HG02678 (cell line): ENCODE results near the gene IL13RA1.
"Not testable (repeated sequence)": the region's sequence is repeated elsewhere in the genome, so short reads cannot be mapped to it uniquely, and the experiment has no call there.

ENCODE experiments used
- ATAC-seq: cut with Tn5 transposase; IDR thresholded peaks from one replicate; pipeline ENCODE4 v1.9.1; 2021; ENCODE audit warnings: mild to moderate bottlenecking, moderate library complexity; ENCODE audit not compliant: unreplicated experiment

Gene IL13RA1

GRCh38 chrX:118772051-118772450 lies 44.6 kb downstream of the IL13RA1 start:
- ATAC-seq = no peak

- no peak for ATAC-seq
Observed at GRCh38 chrX:118773782-118774181, 46.4 kb downstream of the IL13RA1 start.

GRCh38 chrX:118779581-118779980 lies 52.2 kb downstream of the IL13RA1 start:
- ATAC-seq = no peak

- ATAC-seq = no peak
Observed at GRCh38 chrX:118780509-118780908, 53.1 kb downstream of the IL13RA1 start.

- ATAC-seq = no peak
Observed at GRCh38 chrX:118780911-118781310, 53.5 kb downstream of the IL13RA1 start.

GRCh38 chrX:118795528-118796280 lies 68.3 kb downstream of the IL13RA1 start:
- no peak for ATAC-seq

- ATAC-seq = no peak
Observed at GRCh38 chrX:118802857-118803256, 75.5 kb downstream of the IL13RA1 start.

GRCh38 chrX:118807151-118808017 lies 80.0 kb downstream of the IL13RA1 start:
- no peak for ATAC-seq

GRCh38 chrX:118817257-118817656 lies 89.9 kb downstream of the IL13RA1 start:
- not testable (repeated sequence) for ATAC-seq

GRCh38 chrX:118823263-118824172 lies 96.1 kb downstream of the IL13RA1 start, which contains the start of gene ZCCHC12:
TSS of gene ZCCHC12 (plus strand) at chrX:118823824. CDS start at chrX:118825245, 1,421 bp downstream.
- ATAC-seq = no peak

- no peak for ATAC-seq
Observed at GRCh38 chrX:118824173-118824730, 96.8 kb downstream of the IL13RA1 start.

- no peak for ATAC-seq
Observed at GRCh38 chrX:118825227-118825626, 97.8 kb downstream of the IL13RA1 start.

- ATAC-seq = peak; percentile 81
Observed at GRCh38 chrX:118839334-118839958, 112.0 kb downstream of the IL13RA1 start.
